H1 (cell line): ENCODE data around the gene CCDC91. TPM values are rescaled to one million over a fixed set of nuclear protein-coding genes. Genes with fewer than 3 reads are reported as not detected.

ENCODE experiments used
- EZH2 ChIP-seq: fragments of 200-600 bp; sonication (generic); IDR thresholded peaks from 2 replicates; pipeline ENCODE4 v1.7.1; 2012; ENCODE audit warnings: low read depth, mild to moderate bottlenecking, moderate library complexity, low read length, inconsistent platforms; ENCODE audit not compliant: severe bottlenecking
- MAFK ChIP-seq: IDR thresholded peaks from 2 replicates; pipeline ENCODE4 v1.6.1; 2012; ENCODE audit warnings: low read depth, mild to moderate bottlenecking, improper control_type of control experiment, low read length
- PHF8 ChIP-seq: fragments of 200-600 bp; sonication (generic); conservative IDR thresholded peaks from 2 replicates; pipeline ENCODE4 v1.7.1; 2012; ENCODE audit warnings: low read depth, mild to moderate bottlenecking, inconsistent platforms, low read length, moderate library complexity
- polyA plus RNA-seq, 7 experiments: library from polyadenylated mRNA; depleted of rRNA in 3 of 7; stranded (reverse) in 5 of 7; unstranded in 2 of 7; fragments of >200 nt in 5 of 7; fragments of 200-250 nt in 2 of 7; gene quantifications; 1 replicate in 5 of 7; 2 replicates in 1 of 7; 4 replicates in 1 of 7; pipeline versions ENCODE4 v1.2.1 to v1.2.3, GENCODE V29; 2011 to 2013; ENCODE audit warnings: missing spikeins in 2 of 7, mixed read lengths in 2 of 7
- total RNA-seq: library from RNA; stranded (reverse); fragmentation: NEBNext Ultra II Directional; extraction: Animal tissue kit (Norgen Biotek cat#: 25700); gene quantifications from 2 replicates; pipeline ENCODE4 v1.2.1, GENCODE V29; 2021

CCDC91 gene
- total and polyA plus RNA-seq, 2 of the 8 experiments (the other 6 are each of a cell fraction or from before 2014, with no cell fraction given) = 8.6 to 23.1 TPM

DNA sequence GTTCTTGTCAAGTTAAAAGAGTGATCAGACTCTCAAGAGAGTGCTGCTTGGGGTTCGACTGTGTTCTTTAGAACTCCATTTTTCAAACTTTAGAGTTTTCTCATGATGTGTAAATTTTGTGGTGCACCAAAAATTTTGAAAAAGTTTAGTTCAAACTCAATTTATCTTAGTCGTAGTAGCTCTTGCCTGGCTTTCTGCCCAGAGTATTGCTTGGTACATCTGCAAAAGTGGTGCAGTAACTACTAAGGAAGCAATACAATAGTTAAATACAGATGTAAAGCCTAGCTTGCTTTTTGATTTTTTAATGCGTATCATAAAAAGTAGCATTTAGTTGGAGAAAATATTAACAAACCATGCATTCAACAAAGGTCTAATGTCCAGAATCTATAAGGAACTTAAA, 9.5 kb upstream of the CCDC91 start (continued):
- TF ChIP-seq PHF8 (no peak), EZH2 (no peak), MAFK (no peak)
